HG03457 (cell line): Measurements from ENCODE around the gene BICRAL.
A peak's percentile ranks its signal among the peaks of the same experiment; 100 is the strongest.
"Not testable (repeated sequence)": the region's sequence is repeated elsewhere in the genome, so short reads cannot be mapped to it uniquely, and the experiment has no call there.

ENCODE experiments used
- ATAC-seq: cut with Tn5 transposase; IDR thresholded peaks from one replicate; pipeline ENCODE4 v1.9.1; 2021; ENCODE audit warnings: moderate number of reproducible peaks; ENCODE audit not compliant: unreplicated experiment

Gene BICRAL

DNA sequence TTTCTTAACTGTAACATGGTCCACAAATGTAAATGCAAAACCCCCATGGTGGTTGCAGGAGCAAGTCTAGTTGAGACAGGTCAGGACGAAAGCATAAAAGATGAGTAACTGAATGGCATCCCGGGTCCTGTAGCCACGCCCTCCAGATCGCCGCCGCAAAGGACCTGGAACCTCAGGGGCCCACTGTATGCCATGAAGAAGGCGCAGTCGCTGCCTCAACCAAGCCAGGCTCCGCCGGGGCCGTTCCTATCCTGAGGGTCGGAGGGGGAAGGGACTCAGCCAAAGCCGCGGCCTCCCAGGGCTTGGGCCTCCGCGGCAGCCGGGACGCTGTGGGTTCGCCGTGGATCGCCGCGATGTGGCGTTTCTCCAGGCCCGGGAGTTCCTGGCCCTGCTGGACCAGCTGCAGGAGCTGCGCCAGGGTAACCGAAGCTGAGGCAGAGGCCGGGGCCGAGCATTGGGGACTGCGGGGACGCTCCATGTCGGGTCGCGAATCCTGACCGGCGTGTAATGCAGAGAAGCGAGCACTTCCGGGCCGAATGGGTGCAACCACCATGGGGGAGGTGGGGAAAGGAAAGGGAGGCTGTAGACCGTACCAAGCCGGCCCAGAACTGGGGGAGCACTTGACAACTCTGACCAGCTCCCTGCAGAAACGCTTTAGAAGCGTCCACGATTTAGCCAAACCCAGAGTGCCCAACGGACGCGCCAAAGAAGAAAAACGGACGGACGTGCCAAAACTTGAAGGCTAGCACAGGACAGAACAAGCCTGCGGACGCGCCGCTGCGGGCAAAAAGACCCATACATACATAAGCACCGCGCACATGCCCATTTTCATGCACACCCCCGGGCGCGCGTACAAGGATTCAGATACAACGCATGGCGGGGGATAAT lies 108.7 kb downstream of the BICRAL start:
- ATAC-seq, result peak; percentile 61

DNA sequence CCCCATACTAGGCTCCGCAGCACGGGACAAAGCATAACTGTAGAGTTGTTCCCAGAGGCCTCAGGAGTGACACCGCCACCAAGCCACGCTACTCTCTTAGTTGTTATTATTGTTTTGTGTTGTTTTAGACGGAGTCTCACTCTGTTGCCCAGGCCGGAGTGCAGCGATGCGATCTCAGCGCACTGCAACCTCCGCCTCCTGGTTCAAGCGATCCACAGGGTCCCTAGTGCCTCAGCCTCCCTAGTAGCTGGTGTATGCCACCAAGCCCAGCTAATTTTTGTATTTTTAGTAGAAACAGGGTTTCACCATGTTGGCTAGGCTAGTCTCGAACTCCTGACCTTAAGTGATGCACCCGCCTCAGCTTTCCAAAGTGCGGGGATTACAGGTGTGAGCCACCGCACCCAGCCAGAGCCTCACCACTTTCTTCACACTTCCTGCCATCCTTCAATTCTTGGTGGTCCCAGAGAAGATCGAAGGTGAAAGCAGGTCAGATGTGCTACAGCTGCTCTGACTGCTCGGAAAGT lies 109.4 kb downstream of the BICRAL start:
- no peak for ATAC-seq

DNA sequence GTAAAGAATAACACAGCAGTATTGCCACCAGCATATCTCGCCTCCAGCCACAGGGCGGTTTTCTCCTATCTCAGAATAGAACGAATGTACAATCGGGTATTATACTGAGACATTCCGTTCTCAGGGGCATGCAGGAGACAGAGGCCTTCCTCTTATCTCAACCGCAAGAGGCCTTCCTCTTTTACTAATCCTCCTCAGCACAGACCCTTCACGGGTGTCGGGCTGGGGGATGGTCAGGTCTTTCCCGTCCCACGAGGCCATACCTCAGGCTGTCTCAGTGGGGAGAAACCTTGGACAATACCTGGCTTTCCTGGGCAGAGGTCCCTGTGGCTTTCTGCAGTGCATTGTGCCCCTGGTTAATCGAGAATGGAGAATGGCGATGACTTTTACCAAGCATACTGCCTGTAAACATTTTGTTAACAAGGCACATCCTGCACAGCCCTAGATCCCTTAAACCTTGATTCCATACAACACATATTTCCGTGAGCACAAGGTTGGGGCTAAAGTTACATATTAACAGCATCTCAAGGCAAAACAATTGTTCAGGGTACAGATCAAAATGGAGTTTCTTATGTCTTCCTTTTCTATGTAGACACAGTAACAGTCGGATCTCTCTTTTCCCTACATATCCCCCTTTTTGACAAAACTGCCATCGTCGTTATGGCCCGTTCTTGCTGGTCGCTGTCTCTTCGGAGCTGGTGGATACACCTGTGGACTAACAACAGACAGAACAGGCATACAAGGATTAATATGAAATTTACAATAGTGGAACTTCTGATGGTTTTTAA lies 112.4 kb downstream of the BICRAL start:
- ATAC-seq, result not testable (repeated sequence)

GRCh38 chr6:42896178-42896719 lies 114.4 kb downstream of the BICRAL start:
- ATAC-seq, result no peak

DNA sequence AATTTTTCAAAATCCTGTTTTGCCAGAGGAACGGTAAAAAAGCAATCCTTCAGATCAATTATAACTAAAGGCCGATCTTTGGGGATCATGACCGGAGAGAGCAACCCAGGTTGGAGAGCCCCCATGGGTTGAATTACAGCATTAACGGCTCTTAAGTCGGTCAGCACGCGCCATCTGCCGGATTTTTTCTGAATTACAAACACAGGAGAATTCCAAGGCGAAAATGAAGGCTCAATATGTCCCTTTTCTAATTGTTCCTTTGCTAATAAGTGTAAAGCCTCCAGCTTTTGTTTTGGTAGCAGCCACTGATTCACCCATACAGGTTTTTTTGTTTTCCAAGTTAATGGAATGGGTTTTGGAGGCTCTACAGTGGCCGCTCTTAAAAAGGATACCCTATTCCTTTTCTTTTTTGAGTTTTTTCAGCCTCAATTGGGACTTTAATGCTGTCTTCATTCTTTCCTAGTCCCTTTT lies 117.1 kb downstream of the BICRAL start:
- ATAC-seq, result no peak

DNA sequence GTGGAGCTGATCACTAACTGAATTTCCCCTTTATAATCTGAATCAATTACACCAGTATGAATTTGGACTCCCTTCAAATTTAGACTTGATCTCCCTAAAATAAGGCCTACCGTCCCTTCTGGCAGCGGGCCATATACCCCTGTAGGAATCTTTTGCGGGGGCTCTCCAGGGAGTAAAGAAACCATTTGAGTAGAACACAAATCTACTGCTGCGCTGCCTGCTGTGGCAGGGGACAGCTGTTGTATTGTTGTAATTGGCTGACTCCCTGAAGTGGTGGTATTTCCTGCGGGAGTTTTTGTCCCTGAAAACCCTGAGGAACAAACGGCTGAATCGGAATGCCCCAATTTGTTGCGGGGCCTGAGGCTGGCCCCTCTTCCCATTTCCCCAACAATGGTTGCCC lies 118.0 kb downstream of the BICRAL start:
- no peak for ATAC-seq

- ATAC-seq, result no peak
These were observed 119.7 kb downstream of the BICRAL start for GRCh38 chr6:42901538-42901957.

DNA sequence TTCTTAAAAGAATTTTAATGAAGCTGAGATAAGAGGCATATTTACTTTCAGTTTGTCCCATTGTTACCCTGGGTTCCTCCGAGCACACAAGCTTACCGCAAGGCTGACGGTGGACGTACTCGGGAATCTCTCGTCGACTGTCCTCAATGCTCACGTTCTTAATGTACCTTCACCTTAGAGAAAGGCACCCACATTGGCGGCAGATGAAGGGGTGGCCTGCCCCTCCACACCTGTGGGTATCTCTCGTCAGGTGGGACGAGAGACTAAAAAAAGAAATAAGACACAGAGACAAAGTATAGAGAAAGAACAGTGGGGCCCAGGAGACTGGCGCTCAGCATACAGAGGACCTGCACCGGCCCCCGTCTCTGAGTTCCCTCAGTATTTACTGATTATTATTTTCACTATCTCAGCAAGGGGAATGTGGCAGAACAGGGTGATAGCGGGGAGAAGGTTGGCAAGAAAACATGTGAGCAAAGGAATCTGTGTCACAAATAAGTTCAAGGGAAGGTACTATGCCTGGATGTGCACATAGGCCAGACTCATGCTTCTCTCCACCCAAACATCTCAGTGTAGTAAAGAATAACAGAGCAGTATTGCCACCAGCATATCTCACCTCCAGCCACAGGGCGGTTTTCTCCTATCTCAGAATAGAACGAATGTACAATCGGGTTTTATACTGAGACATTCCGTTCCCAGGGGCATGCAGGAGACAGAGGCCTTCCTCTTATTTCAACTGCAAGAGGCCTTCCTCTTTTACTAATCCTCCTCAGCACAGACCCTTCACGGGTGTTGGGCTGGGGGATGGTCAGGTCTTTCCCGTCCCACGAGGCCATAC lies 120.8 kb downstream of the BICRAL start:
- not testable (repeated sequence) for ATAC-seq

DNA sequence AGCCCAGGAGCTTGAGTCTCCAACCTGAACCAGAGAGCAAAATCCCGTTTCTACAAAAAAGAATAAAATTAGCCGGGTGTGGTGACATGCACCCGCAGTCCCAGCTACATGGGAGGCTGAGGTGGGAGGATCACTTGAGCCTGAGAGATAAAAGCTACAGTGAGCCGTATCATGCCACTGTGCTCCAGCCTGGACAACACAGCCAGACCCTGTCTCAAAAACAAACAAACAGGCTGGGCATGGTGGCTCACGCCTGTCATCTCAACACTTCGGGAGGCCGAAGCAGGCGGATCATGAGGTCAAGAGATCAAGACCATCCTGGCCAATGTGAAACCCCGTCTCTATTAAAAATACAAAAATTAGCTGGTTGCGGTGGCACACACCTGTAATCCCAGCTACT lies 122.6 kb downstream of the BICRAL start:
- no peak for ATAC-seq

GRCh38 chr6:42907336-42907735 lies 125.5 kb downstream of the BICRAL start:
- ATAC-seq, result no peak

GRCh38 chr6:42909835-42910234 lies 128.0 kb downstream of the BICRAL start:
- no peak for ATAC-seq

DNA sequence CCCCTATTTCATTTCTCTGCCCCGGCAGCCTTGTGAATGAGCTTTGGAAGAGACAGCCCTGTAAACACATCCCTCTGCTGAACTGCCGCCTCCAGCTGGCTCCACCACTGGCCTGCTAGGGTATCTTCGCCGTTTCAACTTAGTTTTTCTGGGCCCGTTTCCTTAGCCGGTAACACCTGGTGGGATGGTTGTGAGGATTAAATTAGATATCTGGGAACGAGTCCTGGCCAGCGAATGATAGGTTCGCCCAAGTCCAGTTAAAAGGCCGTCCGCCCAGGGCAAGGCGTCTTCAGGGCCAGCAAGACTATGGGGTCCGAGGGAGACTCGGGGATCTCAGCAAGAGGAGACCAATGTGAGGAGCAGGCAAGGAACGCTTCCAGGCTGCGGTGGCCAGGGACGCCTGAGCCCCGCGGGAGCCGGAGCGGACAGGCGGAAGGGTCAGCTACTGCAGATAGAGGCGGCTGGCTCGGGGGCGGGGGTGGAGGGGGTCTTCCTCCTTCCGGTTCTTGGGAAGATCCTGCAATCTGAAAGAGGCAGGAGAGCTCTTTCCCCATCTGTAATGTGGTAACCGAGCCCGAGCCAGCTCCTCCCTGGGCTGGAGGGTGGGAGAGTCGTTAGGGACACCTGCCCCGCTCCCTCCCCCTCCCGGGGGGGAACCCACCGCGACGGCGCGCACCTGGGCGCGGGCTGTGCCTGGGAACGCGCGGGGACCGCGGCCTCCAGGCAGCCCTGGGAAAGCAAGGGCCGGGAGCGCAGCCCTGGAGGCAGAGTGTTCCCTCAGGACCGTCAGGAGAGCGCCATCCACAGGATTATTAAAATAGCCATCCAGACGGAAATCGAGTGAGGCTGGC lies 129.5 kb downstream of the BICRAL start:
- ATAC-seq, result no peak

- ATAC-seq, result no peak
These were observed 132.7 kb downstream of the BICRAL start for GRCh38 chr6:42914546-42914945.

DNA sequence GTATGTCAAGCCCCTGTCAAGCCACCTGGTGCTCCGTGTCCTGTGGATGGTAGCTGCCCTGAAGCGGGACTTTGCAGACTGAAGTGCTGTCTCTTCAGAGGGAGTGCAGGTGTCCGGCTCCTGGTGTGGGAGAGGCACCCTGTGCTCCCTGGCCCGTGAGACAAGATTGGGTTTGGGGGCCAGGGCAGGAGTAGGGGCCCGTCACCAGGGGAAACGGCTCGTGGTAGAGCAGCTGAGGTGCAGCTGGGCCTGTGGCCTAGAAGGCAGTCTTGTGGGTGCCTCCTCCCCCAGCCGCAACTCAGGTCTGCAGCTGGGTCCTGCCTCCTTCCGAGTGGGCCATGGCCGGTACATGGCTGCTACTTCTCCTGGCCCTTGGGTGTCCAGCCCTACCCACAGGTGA lies 133.9 kb downstream of the BICRAL start, which contains the start of gene PTCRA:
PTCRA (plus strand) TSS at position 322 of the 400 bp plus-strand sequence; CDS start at position 339, 17 bp downstream.
- no peak for ATAC-seq

DNA sequence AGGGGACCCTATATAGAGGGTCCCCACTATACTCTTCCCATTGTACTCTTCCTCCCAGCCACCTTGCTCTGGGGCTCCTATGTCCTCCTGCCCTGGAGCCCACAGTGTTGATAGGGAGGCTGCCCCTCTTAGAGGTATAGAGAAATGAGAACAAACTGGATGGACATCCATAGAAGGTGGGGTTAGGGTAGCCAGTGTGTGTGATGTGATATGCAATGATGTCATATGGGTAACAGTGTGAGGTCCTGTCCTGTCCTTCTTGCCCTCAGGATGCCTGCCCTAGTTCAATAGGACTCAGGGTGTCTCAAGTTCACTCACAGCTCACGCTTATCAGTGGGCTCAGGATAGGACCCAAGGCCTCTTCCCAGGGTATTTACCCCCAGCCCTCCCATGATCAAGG lies 134.4 kb downstream of the BICRAL start:
- no peak for ATAC-seq
